Panc1 (cell line): Measurements from ENCODE around the gene CDKN1C. TPM values are rescaled to one million over a fixed set of nuclear protein-coding genes. Genes with fewer than 3 reads are reported as not detected.
A peak's percentile ranks its signal among the peaks of the same experiment; 100 is the strongest.

Source experiments
- ATAC-seq: fragments of 200-7000 bp; cut with Tn5 transposase; 2 replicates; pipeline ENCODE4 v1.9.1; 2020; ENCODE audit warnings: mild to moderate bottlenecking, moderate library complexity
- BruUV-seq: library from RNA; stranded (reverse); fragments of 400-500 nt; replicated peaks from 2 replicates; lab custom pipeline; 2021; lab: Mats Ljungman, UMichigan
- CTCF ChIA-PET: fragments of 300-600 bp; sonication (Branson Sonifier 250); formaldehyde crosslinking; loops from one replicate; lab custom pipeline; 2022; ENCODE audit warnings: antibody characterized with exemption; lab: Charles Lee
- POLR2A ChIA-PET: fragments of 300-600 bp; sonication (Branson Sonifier 250); formaldehyde crosslinking; loops from one replicate; lab custom pipeline; 2022; ENCODE audit warnings: antibody characterized with exemption; lab: Charles Lee
- DNase-seq: peaks from one replicate; pipeline ENCODE4 v3.0.0-alpha.2; 2010; ENCODE audit warnings: low read depth, low spot score
- H3K27ac ChIP-seq: 2 replicates; pipeline ENCODE4 v1.5.1; 2011; ENCODE audit warnings: mild to moderate bottlenecking, low read length, inconsistent platforms
- H3K27me3 ChIP-seq: fragments of 200-500 bp; sonication (Bioruptor generic); 2 replicates; pipeline ENCODE4 v1.6.0; 2014; ENCODE audit warnings: low read length, inconsistent platforms; ENCODE audit not compliant: control insufficient read depth, insufficient read depth
- H3K36me3 ChIP-seq: fragments of 200-500 bp; sonication (Bioruptor generic); 2 replicates; pipeline ENCODE4 v1.5.1; 2014; ENCODE audit warnings: inconsistent platforms, mild to moderate bottlenecking, low read length, moderate library complexity; ENCODE audit not compliant: control insufficient read depth, insufficient read depth
- H3K4me1 ChIP-seq: 2 replicates; pipeline ENCODE4 v1.5.1; 2011; ENCODE audit warnings: inconsistent platforms, mild to moderate bottlenecking, low read length, moderate library complexity; ENCODE audit not compliant: control insufficient read depth, insufficient read depth
- H3K4me3 ChIP-seq, 2 experiments: 2 replicates each; pipeline ENCODE4 v1.5.1; 2011 to 2012; ENCODE audit warnings: low read depth in 2 of 2, low read length in 2 of 2, mild to moderate bottlenecking in 2 of 2, inconsistent platforms in 1 of 2, moderate library complexity in 1 of 2
- H3K9me3 ChIP-seq: fragments of 200-500 bp; sonication (Bioruptor generic); 2 replicates; pipeline ENCODE4 v1.5.1; 2014; ENCODE audit warnings: low read depth, mild to moderate bottlenecking, inconsistent platforms, low read length, moderate library complexity; ENCODE audit not compliant: control insufficient read depth, insufficient read depth
- POLR2AphosphoS5 ChIP-seq: IDR thresholded peaks from 2 replicates; pipeline ENCODE4 v1.6.1; 2012; ENCODE audit warnings: mild to moderate bottlenecking, low read depth, low read length, moderate library complexity
- SIN3A ChIP-seq: IDR thresholded peaks from 2 replicates; pipeline ENCODE4 v1.6.1; 2012; ENCODE audit warnings: low read depth, mild to moderate bottlenecking, low read length, moderate library complexity, borderline replicate concordance; ENCODE audit not compliant: insufficient read depth
- TCF7L2 ChIP-seq: IDR thresholded peaks from 2 replicates; pipeline ENCODE4 v1.6.1; 2011; ENCODE audit warnings: mild to moderate bottlenecking, low read depth, low read length, inconsistent platforms
- in situ Hi-C: cut with HindIII; loops from 2 replicates; pipeline ENCODE4 v1.10.0; 2016; ENCODE audit warnings: low sequenced_read_pairs, low pct_unique_long_range_greater_than_20kb
- intact Hi-C: fragments of 100-400 bp; cut with micrococcal nuclease; formaldehyde crosslinking; loops from one replicate; pipeline ENCODE4 v1.10.0; 2022; ENCODE audit not compliant: unreplicated experiment
- total RNA-seq: library from RNA; stranded (reverse); gene quantifications from one replicate; pipeline ENCODE4 v1.2.1, GENCODE V29; 2021; ENCODE audit not compliant: unreplicated experiment
- TF ChIP-seq, protein P1 (sequence below): fragments of 450-650 bp; IDR thresholded peaks from 2 replicates; pipeline ENCODE4 v1.5.1; 2017; ENCODE audit warnings: mild to moderate bottlenecking
- TF ChIP-seq, protein P2 (sequence below), 2 experiments: IDR thresholded peaks; 2 replicates each; pipeline ENCODE4 v1.6.1; 2011 to 2012; ENCODE audit warnings: low read depth in 2 of 2, control low read depth in 1 of 2, low read length in 1 of 2, mild to moderate bottlenecking in 1 of 2, moderate library complexity in 1 of 2; ENCODE audit not compliant: insufficient read depth in 1 of 2

CDKN1C gene
- total RNA-seq, 1 experiment from 2014 or later: 4.6 TPM

DNA sequence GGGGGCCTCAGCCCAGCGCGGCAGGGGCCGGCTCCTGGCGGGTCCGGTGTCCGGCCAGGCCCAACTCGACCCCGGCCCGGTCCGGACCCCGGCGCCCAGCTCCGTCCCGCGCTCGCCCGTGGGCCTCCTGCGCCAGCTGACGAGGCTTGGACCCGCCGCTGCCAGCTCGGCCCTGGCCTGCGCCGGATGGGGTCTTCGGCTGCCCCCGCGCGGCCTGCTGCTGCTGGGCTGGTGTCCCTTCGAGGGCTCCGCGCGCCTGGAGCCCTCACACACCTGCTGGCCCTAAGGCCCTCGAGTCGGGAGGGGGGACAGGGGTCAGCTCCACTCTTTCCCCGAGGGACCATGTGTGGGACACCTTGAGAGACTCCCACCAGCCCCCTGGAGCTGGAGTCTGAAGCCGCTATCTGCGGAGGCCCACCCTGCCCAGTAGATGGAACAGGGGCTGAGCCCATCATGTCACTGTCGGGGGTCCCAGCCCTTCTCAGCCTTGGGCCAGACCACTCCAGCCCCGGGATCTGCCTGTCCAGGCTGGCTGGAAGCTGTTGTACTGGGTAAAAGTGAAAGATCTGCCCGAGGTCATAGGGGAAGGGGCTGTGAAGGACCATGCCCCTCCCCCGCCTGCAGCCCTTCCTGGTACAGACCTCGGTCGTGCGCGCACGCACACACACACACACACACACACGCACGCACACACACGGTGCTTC is 768 bp upstream of the CDKN1C start:
- no peaks in the 10 kb centered on the region for H3K27me3 ChIP-seq
- ChIA-PET POLR2A (no interaction called here), CTCF (interaction anchor here (8.1 kb wide), 1 partner anchor 354 kb away, joined by 132 read pairs; no protein-coding TSS in a partner anchor)
- intact Hi-C loops (loop anchor here (5.0 to 10.0 kb wide), 2 partner anchors 192 to 459 kb away; partner anchors contain the start of gene KCNQ1OT1), in situ Hi-C loops (no loop called here)
- H3K27ac ChIP-seq: no peak overlapping the region
- H3K4me1 ChIP-seq: peaks cover 6% of the 10 kb centered on the region
- H3K4me3 ChIP-seq: peak overlapping the region; percentile 31 to 34
- BruUV-seq: no TSS peak
- no peaks in the 10 kb centered on the region for H3K36me3 ChIP-seq
- ATAC-seq: peak; percentile 5
- no peak for DNase-seq
- TF ChIP-seq SIN3A (no peak), POLR2AphosphoS5 (no peak), TCF7L2 (no peak)
- TF ChIP-seq, protein P1, sequence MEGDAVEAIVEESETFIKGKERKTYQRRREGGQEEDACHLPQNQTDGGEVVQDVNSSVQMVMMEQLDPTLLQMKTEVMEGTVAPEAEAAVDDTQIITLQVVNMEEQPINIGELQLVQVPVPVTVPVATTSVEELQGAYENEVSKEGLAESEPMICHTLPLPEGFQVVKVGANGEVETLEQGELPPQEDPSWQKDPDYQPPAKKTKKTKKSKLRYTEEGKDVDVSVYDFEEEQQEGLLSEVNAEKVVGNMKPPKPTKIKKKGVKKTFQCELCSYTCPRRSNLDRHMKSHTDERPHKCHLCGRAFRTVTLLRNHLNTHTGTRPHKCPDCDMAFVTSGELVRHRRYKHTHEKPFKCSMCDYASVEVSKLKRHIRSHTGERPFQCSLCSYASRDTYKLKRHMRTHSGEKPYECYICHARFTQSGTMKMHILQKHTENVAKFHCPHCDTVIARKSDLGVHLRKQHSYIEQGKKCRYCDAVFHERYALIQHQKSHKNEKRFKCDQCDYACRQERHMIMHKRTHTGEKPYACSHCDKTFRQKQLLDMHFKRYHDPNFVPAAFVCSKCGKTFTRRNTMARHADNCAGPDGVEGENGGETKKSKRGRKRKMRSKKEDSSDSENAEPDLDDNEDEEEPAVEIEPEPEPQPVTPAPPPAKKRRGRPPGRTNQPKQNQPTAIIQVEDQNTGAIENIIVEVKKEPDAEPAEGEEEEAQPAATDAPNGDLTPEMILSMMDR: peak; percentile 58
- TF ChIP-seq, protein P2, sequence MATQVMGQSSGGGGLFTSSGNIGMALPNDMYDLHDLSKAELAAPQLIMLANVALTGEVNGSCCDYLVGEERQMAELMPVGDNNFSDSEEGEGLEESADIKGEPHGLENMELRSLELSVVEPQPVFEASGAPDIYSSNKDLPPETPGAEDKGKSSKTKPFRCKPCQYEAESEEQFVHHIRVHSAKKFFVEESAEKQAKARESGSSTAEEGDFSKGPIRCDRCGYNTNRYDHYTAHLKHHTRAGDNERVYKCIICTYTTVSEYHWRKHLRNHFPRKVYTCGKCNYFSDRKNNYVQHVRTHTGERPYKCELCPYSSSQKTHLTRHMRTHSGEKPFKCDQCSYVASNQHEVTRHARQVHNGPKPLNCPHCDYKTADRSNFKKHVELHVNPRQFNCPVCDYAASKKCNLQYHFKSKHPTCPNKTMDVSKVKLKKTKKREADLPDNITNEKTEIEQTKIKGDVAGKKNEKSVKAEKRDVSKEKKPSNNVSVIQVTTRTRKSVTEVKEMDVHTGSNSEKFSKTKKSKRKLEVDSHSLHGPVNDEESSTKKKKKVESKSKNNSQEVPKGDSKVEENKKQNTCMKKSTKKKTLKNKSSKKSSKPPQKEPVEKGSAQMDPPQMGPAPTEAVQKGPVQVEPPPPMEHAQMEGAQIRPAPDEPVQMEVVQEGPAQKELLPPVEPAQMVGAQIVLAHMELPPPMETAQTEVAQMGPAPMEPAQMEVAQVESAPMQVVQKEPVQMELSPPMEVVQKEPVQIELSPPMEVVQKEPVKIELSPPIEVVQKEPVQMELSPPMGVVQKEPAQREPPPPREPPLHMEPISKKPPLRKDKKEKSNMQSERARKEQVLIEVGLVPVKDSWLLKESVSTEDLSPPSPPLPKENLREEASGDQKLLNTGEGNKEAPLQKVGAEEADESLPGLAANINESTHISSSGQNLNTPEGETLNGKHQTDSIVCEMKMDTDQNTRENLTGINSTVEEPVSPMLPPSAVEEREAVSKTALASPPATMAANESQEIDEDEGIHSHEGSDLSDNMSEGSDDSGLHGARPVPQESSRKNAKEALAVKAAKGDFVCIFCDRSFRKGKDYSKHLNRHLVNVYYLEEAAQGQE (IDR thresholded peaks at IDR 0.05; ENCODE audit: insufficient read depth in 1 of 2, low read depth in 2 of 2, low read length in 1 of 2): no peak
- H3K9me3 ChIP-seq: no peaks in the 10 kb centered on the region

DNA sequence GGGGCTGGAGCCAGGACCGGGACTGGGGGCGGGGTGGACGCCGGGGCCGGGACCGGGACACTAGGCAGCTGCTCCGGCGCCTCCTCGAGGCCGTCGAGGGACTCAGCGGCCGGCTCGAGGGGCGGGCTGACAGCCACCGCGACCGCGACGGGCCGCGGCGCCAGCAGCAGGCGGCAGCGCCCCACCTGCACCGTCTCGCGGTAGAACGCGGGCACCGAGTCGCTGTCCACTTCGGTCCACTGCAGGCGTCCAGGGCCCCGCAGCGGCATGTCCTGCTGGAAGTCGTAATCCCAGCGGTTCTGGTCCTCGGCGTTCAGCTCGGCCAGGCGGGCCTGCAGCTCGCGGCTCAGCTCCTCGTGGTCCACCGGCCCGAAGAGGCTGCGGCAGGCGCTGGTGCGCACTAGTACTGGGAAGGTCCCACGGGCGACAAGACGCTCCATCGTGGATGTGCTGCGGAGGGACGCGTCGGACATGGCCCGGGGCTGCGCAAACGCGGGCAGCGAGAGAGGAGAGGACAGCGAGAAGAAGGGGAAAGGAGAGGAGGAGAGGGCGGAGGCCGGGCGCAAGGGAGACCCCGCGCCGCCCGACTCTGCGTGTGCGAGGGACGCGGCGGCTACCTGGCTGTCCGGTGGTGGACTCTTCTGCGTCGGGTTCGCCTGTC is 428 bp downstream of the CDKN1C start:
- DNase-seq: no peak
- Histone ChIP-seq H3K27ac (no peak overlapping the region), H3K9me3 (no peaks in the 10 kb centered on the region), H3K4me3 (peak overlapping the region; percentile 50 to 64), H3K36me3 (no peaks in the 10 kb centered on the region), H3K4me1 (peaks cover 5% of the 10 kb centered on the region; the same call in 1 of the 2 replicates), H3K27me3 (no peaks in the 10 kb centered on the region)
- no TSS peak for BruUV-seq
- ChIA-PET POLR2A (no interaction called here), CTCF (interaction anchor here (0.6 to 2.7 kb wide), 2 partner anchors 32 to 353 kb away, joined by 4 to 21 read pairs; no protein-coding TSS in a partner anchor)
- in situ Hi-C loops (no loop called here), intact Hi-C loops (loop anchor here (5.0 to 10.0 kb wide), 2 partner anchors 190 to 458 kb away; partner anchors contain the start of gene KCNQ1OT1)
- TF ChIP-seq TCF7L2 (no peak), POLR2AphosphoS5 (no peak), SIN3A (peak; percentile 66; the same call in 1 of the 2 replicates)
- TF ChIP-seq, protein P1: peak; percentile 93
- TF ChIP-seq, protein P2 (IDR thresholded peaks at IDR 0.05; ENCODE audit: insufficient read depth in 1 of 2, low read depth in 2 of 2, low read length in 1 of 2): peak in 1 of 2 experiments; percentile 80; a peak in 2 of 4 replicates
- ATAC-seq: peak; percentile 66
